Stimulated activated CD4-positive, alpha-beta T cell treated with anti-CD3 and anti-CD28 coated beads, TNF-alpha, amount 100 ng/mL, for 48 hours (primary cell): ENCODE results near the gene CBX8.

Experiments
- DNase-seq, 3 donors: peaks; one replicate each; pipeline ENCODE4 v3.0.0-alpha.2; 2020; ENCODE audit warnings: low read depth in 3 of 3

Gene CBX8

DNA sequence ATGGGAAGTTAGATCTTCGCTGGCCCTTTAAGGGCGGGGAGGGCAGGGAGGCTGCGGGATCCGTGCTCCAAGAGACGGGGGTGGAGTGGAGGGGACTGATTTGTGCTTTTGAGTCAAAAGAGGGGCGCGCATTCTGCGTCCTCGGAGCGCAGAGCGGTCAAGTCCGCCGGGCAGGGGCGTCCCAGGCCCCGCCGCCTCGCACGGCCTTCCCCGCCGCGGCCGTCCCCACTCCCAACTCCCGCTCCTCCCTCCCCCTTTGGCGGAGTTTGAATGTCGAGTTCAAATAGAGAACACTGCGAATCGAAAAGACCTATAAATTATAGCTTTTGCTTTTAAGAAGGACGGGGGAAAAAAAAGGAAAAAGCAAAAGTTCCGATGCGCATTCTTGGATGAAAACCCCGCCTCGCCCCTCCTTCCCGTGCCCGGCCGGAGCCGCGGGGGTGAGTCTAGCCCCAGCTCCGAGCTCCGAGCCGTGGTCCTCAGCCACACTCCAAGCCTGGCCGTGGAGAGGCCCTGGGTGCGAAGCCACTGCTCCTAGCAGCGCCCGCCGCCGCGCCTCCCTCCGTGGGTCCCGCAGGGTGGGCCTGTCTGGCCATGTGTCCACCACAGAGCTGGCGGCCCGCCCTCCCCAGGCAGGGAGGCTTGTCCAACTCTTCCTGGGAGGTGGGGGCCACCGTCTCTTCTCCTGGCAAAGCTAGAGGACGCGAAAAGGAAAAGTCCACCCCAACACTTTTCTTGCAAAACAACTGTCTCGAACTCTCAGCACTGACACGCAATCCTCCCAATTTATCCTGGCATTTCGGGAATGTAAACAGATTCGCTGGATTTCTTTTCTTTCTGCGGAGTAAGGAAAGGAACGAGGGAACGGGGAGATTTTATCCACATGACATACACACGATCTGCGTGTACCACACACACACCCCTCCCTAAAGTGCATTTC is 3.6 kb downstream of the CBX8 start:
- DNase-seq = no peak

DNA sequence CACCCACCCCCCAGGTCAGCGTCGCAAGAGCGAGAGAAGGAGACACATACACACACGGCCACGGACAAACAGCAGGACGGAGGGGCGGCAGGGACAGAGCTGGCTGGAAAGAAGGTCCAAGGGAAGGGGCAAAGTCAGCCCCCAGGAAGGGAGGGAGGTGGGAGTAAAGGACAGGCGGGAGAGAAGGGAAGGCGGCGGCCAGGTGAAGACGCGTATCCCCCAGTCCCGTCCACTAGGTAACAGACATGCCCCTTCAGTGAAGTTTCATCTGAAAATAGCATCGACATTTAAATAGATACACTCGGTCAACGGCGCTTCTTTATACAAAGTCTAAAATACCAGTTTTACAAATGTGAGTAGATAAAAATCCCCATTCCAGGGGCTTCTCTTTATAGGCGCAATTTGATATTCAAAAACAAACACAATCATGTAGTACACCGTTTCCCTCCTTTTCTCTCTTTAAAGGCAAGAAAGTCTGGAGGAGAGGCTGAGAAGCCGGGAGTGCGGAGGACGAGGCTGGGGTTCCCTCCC is 4.5 kb downstream of the CBX8 start:
- no peak for DNase-seq

DNA sequence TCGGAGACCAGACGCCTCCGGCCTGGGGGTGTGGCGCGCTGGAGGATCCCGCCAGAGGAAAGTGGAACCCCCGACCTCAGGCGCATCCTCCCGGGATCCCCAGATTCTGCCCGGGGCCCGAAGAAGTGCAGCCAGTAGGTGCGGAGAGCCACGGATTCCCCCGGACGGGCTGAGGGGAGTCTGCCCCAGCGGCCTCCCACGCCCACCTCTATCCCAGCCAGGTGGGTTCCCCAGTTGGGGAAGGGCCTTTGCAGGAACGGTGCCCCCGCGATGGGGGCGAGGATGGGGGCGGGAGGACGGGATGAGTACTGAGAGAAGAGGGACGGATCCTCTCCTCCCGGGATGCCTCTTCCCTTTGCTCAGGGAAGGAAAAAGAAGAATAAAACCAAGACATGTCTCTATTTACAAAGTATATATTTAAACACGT is 5.1 kb downstream of the CBX8 start:
- no peak for DNase-seq

DNA sequence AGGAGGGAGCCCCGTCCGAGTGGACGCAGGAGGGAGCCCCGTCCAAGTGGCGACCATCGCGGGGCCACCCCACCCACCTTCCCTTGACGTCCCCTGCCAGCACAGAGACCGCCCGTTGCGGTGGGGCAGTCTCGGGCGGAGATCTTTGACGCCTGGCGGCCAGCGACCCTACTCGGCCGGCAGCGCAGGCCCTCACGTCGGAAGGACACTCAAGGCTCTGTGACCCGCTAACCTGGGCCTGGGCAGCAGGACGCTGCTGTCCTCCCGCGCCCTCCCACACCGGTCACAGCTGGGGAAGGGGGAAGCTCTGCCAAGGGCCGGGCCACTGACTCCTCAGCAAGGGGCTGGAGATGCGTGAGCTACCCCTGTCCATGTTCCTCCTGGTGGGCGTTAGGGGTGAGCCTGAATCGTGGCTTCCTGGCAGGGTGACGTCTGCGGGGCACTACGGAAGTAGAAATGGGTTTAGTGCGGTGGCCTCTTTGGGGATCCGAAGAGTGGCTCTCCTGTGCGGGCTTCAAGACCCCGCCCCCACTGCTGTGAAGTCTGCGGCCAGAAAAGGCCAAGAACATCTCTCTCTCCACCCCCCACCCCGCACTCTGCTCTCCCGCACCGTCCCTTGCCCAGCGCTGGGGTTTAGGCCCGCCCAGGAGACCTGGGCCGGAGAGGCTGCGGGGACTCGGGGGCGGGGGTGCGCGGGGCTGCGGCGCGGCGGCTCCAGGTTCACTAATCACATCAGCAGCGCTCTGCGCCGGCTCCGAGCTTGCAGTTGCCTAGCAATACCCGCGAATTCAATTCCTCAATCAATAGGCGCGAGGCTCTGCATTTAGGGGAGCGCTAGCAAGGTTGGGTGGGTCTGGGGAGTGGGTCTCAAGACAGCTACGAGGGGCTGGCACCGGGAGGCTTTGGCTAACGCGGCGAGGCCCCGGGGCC is 5.8 kb downstream of the CBX8 start:
- no peak for DNase-seq

DNA sequence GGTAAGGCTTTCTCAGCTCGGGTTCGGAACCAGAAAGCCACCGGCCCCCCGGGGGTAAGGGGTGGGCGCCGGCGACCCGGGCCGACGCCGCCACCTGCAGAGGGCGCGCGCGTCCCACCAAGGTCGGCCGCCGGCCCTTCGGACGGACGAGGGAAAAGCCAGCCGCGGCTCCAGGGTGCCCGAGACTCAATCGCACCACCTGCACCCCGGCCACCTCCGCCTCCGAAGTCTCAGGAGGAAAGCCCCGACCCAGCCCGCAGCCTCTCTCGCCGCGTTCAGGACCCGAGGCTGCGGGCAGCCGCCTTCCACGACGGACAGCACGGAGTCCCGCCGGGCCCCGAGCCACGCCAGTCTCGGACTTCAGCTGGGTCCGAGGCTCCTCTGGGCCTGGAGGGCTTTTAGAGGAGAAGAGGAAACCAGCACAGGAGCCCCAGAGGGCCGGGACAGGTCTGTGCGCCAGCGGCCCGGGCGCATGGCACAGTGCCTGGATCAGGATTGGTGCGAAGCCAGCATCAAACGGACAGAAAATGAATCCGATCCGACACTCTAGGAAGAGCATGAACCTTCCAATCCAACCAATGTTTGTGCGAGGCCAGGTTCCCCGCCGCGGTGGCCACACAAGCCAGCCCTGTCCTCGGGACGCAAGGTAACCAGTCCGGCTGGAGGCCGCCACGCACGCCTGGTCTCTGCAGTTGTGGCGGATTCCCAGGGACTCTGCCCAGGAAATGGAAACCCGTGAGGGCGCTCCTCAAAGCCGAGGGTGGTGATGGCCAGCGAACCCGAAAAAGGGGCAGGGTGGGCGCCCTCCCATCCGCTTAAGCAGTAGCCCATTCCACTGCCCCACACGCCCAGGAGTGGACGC is 6.7 kb downstream of the CBX8 start:
- DNase-seq = no peak

DNA sequence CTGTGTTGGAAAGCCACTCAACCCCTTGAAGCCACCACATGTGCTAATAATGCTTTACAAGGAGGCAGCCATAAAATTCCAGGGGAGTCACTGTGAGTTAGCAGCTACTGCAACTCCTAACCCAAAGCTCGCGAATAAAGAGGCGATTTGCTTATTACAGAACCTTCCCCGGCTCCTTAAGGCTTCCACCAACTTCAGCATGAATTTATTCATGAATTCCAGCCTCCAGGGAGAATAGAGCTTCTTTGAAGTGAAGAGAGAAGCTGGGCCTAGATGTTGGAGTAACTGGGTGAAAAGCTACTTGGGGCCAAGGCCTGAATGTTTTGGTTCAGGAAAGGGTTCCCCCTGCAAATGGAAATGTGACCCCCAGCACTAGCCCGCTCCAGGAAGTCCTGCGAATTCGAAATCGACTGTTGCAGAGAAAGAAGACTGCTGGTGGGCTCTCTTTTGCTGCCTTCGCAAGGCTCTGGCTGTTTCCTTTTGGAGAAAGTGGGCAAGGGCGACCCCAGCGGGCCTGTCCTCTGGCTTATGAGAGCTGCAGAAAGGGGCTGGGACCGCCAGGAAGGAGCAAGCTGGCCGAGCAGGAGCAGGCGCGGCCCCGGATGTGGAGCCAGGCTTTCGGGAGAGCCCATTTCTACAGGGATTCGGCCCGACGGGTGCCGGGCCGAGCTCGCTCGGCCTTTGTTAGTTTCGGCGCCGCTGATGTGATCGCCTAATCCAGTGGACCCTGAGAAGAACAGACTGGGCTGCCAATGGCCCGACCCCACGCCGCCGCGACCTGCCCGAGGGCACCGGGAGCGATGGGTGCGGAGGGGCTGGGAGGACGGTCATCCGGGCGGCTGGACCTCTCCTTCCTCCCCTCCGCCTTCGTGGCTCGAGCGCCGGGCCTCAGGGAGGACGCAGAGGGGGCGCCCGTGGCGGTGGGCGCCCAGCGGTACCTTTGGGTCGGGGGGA is 7.6 kb downstream of the CBX8 start:
- no peak for DNase-seq

DNA sequence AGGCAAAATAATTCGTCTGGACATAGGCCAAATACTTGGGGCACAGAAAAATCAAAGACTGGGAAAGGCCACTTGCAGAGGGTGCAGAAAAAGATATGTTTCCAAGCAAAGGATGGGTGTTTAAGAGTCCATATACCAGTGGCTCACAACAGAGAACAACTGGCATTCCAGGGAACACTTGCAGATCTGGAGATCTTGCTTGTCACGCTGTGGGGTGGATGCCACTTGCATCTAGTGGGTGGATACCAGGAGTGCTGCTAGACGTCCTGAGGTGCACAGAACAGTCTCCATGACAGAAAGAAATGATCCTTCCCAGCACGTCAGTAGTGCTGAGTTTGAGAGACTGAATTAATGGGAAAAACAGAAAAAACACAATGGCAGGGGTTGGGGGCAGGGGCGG is 8.4 kb downstream of the CBX8 start:
- no peak for DNase-seq

DNA sequence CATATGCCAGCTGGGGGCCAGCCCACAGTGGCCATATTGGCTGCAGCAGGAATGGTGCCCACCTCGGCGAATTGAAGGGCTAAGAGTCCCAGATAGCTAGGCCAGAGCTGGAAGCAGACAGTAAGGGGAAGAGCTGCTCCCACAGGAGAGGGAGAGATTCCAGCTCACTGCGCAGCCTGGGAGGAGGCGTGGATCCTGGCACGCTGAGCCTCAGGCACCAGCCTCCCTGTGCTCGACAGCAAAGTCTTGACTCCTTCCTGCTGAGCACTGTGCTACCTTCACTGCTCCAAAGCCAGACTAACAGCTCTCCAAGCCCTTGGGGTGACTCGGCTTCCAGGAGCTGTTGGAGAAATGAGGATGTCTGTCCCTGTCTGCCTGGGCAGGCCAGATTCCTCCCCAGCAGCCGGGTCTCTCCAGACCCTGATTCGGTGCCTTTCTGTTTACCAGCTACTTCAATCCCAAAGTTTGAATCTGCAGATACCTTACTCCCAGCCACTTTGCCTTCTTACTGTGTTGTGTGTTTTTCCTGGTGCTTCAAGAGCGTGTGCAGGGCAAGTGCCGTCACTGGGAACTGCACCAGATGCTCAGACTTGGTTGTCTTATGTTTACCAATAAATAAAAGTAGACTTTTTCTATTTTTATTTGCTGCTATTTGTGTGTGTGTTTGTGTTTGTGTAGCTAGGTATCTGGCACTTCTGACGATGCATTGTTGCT is 9.8 kb downstream of the CBX8 start:
- DNase-seq = no peak

DNA sequence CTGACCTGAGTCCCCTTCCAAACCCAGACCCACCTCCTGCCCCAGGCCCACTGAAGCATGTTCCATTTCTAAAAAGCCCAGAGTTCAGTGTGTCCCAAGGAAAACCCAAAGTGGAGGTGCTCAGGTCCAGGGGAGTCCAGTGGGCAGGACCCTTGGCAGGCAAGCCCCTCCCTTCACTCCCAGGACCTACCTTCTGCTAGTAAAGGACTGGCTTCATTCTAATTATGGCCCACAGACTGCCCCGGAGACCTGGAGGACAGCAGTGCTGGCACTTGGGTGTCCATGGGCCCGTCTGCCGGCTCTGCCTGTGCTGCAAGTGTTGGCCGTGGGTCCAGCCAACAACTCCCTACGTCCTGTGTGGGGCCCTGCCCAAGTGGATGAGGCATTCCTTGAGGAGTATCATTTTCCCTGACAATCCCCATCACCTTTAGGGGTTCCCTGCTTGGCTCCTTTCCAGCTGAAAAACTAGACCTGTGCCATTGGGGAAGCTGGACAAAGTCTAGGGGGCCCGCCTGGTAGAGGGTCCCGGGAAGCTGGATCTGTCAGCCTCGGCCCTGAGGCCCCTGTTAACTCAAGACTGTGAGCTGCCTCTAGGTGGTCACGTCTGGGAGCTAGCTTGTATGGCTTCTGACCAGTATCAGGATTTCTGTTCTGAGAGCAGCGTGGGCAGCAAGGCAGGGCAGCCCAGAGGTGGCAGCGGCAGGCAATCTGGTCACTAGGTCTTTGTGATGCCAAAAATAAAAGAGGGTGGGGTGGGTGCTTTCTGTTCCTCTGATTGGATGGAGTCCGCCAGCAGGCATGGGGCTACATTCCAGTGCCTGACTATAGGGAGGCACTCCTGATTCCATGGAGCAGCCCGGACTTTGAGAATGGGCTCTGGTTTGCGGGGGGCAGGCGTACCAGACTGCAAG is 10.7 kb downstream of the CBX8 start:
- no peak for DNase-seq

DNA sequence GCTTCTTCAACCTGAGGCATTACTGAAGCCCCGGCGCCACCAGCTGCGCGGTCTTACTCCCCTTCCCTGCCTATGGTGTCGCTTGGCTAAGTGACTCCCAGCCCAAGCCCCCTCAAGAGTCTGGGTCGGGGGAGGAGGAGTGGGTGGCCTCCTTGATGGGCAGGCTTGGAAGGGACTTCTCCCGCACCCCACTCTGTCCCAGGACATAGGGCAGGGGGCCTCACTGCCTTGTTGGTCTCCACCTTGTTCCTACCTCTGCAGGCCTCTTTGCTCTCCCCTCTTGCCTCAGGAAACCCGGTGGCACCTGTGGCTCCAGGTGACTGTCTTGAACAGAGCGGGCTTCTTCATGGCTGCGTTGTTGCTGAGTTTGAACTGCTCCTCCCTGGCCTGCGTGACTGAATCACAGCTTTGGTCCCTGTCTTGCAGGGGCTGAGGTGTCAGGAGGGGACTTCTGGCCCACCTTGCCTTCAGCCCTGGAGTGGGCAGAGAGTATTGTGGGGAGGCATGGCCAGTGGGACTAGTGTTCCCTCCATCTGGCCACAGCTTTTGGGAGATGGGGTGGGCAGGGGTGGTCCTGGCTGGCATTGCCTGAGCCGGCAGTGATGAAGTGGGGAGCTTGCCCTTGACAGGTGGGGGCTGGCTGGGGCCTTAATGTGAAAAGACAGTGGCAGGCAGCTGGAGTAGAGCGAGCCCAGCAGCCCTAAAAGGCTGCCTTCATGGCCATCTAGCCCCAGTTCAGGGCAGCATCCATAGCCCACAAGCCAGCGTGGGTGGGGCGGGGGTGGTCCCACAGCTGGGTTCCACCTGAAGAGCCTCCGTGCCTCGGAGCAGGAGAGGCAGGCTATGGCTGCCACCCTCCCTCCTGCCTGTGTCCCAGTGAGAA is 11.6 kb downstream of the CBX8 start:
- no peak for DNase-seq

DNA sequence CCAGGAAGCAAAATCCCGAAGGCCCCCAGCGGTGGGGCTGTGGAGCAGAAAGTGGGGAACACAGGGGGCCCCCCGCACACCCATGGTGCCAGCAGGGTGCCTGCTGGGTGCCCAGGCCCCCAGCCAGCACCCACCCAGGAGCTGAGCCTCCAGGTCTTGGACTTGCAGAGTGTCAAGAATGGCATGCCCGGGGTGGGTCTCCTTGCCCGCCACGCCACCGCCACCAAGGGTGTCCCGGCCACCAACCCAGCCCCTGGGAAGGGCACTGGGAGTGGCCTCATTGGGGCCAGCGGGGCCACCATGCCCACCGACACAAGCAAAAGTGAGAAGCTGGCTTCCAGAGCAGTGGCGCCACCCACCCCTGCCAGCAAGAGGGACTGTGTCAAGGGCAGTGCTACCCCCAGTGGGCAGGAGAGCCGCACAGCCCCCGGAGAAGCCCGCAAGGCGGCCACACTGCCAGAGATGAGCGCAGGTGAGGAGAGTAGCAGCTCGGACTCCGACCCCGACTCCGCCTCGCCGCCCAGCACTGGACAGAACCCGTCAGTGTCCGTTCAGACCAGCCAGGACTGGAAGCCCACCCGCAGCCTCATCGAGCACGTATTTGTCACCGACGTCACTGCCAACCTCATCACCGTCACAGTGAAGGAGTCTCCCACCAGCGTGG is 12.4 kb downstream of the CBX8 start:
- DNase-seq = no peak

DNA sequence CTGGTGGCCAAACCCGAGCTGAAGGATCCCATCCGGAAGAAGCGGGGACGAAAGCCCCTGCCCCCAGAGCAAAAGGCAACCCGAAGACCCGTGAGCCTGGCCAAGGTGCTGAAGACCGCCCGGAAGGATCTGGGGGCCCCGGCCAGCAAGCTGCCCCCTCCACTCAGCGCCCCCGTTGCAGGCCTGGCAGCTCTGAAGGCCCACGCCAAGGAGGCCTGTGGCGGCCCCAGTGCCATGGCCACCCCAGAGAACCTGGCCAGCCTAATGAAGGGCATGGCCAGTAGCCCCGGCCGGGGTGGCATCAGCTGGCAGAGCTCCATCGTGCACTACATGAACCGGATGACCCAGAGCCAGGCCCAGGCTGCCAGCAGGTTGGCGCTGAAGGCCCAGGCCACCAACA is 13.0 kb downstream of the CBX8 start:
- no peak for DNase-seq

DNA sequence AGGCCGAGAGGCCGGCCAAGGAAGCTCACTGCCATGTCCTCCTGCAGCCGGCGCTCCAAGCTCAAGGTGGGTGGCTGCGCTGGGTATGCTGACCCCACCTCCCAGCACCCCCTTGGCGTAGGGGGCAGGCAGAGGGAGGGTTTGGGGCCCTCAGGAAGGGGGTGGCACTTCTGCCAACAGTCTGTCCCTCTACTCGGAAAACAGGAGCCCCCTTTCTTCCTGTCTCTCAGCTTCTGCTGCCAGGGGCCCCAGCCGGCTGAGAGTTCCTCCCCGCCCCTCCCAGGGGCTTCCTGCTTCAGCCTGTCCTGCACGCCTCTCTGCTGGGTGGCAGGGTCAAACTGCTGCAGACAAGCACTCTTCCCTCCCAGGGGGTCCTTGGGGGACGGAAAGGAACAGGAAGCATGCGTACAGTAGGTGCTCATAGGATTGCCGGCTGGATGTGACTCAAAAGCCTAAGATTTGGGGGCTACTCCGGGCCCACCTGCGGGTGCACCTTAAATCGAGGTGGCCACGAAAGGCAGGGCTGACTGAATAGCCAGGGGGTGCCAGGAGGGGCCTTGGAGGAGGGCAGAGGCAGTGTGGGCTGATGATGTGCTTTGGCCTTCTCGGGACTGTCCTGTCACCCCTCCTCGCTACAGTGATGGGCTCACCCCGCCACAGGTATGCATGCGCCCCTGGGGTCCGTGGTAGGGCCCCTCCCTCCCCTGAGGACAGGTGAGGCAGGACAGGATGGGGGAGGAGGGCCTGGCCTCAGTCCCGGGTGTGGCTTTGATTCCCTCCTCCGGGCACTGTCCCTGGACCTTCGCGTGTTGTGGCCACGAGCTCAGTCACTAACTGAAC is 14.9 kb downstream of the CBX8 start:
- DNase-seq = no peak

DNA sequence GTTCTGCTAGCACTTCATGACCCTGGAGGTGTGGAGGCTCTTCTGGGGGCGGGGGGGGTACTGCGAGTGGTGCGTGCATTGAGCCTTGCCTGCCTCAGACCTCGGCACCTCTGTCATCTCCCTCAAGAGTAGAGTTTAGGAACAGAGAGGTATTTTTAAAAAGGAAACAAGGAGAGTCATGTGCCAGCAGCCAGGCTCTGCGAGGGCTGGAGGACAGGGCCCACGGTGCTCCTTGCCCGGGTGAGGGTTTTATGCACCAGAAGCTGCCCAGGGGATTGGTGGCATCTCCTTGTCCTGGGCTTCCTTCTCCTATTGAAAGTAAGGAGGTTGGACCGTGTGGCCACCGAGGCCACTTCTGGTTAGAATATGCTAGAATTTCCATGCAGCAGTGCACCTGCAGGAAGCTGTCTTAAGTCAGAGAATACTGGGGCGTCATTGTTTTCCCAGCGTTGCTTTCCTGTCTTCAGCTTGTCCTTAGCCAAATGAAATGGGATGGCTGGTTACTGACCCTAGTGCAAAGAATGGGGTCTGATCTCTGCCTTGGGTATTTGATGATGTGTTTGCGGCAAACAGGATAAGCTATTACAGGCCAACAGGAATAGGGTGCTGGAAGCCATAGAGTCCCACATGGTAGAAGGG is 15.7 kb downstream of the CBX8 start:
- DNase-seq = no peak

DNA sequence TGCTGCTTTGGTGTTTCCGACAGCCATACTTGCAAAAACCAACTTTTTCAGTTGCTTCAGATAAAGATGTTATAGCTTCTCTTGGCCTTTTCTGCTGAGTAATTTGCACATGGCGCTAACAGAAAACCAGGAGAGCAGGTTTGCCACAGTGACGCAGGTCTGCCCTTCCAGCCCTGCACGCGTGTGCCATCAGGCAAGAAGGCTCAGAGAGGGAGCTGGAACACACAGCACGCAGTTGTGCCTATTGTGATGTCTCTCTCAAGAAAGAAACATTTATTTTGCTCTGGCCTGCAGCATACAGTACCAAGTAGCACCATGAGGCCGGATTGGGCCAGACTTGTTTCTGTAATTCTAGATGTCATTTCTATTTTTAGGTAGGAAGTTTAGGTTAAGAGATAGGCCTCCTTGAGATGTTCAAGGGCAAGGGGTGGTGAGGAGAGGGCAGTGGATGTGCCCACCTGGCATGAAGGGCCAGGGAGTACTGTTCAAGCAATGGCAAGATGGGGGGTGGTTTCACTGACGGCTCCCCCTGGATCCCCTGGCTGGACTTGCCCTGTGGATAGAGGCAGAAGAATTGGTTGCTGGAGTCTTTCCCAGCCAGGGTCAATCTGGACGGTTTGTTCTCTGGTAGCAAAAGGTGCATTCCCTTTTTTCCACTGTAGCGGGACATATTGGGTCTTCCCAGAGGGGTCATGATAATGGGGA is 17.1 kb downstream of the CBX8 start:
- no peak for DNase-seq
